Measurements from ENCODE around the gene FN3K. TPM values are rescaled to one million over a fixed set of nuclear protein-coding genes. Genes with fewer than 3 reads are reported as not detected.

FN3K gene
- 8.2 and 11.5 TPM in 2 replicates for total RNA-seq

GRCh38 chr17:82734987-82735866 lies at the start of gene FN3K:
Gene FN3K (plus strand): TSS chr17:82735615. CDS start chr17:82735637, 22 bp downstream.

GRCh38 chr17:82698065-82698973 lies 37.1 kb upstream of the FN3K start, which contains the start of gene RAB40B:
Gene RAB40B (minus strand): TSS chr17:82698698. CDS start chr17:82698596, 102 bp downstream.

GRCh38 chr17:82716203-82717010 lies 19.0 kb upstream of the FN3K start, which contains the start of gene FN3KRP:
Gene FN3KRP (plus strand): TSS chr17:82716706. CDS start chr17:82716756, 50 bp downstream.

GRCh38 chr17:82751571-82752370 lies 16.4 kb downstream of the FN3K start, which contains the start of gene TBCD:
Gene TBCD (plus strand): TSS chr17:82752065. CDS start chr17:82752194, 129 bp downstream.

Other genes with a start within 250 kb of the FN3K start
- gene FOXK2, start 215.9 kb upstream of the FN3K start, total RNA-seq: 25.2 and 25.6 TPM in 2 replicates
- 36.7 and 41.5 TPM in 2 replicates for gene WDR45B, start 87.2 kb upstream of the FN3K start, total RNA-seq
- gene RAB40B, start 36.9 kb upstream of the FN3K start, total RNA-seq: 7.2 and 8.5 TPM in 2 replicates
- 17.0 and 27.2 TPM in 2 replicates for gene FN3KRP, start 18.9 kb upstream of the FN3K start, total RNA-seq
- gene TBCD, start 16.4 kb downstream of the FN3K start, total RNA-seq: 34.1 and 34.6 TPM in 2 replicates
- not detected in 2 replicates for gene ZNF750, start 104.4 kb downstream of the FN3K start, total RNA-seq